Measurements from ENCODE around the gene ABCA7. TPM values are rescaled to one million over a fixed set of nuclear protein-coding genes. Genes with fewer than 3 reads are reported as not detected.

Gene ABCA7, protein sequence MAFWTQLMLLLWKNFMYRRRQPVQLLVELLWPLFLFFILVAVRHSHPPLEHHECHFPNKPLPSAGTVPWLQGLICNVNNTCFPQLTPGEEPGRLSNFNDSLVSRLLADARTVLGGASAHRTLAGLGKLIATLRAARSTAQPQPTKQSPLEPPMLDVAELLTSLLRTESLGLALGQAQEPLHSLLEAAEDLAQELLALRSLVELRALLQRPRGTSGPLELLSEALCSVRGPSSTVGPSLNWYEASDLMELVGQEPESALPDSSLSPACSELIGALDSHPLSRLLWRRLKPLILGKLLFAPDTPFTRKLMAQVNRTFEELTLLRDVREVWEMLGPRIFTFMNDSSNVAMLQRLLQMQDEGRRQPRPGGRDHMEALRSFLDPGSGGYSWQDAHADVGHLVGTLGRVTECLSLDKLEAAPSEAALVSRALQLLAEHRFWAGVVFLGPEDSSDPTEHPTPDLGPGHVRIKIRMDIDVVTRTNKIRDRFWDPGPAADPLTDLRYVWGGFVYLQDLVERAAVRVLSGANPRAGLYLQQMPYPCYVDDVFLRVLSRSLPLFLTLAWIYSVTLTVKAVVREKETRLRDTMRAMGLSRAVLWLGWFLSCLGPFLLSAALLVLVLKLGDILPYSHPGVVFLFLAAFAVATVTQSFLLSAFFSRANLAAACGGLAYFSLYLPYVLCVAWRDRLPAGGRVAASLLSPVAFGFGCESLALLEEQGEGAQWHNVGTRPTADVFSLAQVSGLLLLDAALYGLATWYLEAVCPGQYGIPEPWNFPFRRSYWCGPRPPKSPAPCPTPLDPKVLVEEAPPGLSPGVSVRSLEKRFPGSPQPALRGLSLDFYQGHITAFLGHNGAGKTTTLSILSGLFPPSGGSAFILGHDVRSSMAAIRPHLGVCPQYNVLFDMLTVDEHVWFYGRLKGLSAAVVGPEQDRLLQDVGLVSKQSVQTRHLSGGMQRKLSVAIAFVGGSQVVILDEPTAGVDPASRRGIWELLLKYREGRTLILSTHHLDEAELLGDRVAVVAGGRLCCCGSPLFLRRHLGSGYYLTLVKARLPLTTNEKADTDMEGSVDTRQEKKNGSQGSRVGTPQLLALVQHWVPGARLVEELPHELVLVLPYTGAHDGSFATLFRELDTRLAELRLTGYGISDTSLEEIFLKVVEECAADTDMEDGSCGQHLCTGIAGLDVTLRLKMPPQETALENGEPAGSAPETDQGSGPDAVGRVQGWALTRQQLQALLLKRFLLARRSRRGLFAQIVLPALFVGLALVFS (N-terminal part only)
- 0.82 and 3.9 TPM in 2 replicates for total RNA-seq (2014; rRNA removed; shearing (Covaris generic))

DNA sequence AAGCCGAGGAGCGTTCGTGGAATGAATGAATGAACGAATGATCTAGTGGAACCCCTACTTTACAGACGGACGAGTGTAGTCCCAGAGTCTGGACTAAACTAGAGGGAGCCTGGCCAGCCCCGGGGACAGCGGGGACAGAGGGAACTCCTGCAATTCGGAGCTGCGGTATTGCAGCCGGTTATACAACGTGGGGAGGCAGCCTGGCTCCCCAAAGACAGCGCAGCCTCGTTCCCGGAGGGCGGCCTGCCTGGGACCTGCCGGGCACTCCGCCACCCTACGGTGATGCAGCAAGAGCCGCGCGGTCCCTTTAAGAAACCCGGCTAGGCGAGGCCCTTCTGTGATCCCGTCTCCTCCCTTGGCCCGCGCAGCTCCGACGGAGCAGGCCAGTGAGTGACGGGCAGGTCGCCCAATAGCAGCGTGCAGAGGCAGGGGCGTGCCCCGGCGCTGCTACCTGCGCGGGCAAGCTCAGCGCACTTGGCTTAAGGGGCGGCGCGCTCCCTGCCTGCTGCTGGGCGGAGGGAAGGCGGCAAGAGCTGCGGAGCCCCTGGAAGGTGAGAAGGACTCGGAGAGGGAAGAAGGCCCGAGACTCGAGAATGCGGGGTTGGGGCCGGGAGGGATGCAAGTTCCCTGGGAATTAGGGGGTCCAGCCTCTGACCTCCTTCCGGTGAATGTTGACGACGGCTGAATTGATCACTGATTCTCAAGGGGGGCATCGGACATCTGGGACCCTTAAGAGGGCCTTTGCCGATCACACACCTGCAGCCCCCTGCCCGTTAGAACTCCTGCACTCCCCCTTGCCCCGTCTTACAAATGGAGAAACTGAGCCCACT lies at the start of gene ABCA7:
Gene ABCA7, plus strand, starts transcription at position 462 of the 830 bp plus-strand sequence. CDS start 1,255 bp downstream, outside the sequence.
- peak; percentile 97 to 99 for DNase-seq (ENCODE audit: low read depth in 1 of 2, low spot score in 2 of 2)
- Histone ChIP-seq H3K9me3 (replicated peaks) (no peaks in the 10 kb centered on the region), H3K36me3 (peaks cover 47% of the 10 kb centered on the region), H3K4me1 (replicated peaks) (peaks cover 48% of the 10 kb centered on the region), H3K4me3 (peak within 1 kb of the TSS; percentile 30), H3K27me3 (replicated peaks) (no peaks in the 10 kb centered on the region), H3K27ac (no peak within 1 kb of the TSS)

DNA sequence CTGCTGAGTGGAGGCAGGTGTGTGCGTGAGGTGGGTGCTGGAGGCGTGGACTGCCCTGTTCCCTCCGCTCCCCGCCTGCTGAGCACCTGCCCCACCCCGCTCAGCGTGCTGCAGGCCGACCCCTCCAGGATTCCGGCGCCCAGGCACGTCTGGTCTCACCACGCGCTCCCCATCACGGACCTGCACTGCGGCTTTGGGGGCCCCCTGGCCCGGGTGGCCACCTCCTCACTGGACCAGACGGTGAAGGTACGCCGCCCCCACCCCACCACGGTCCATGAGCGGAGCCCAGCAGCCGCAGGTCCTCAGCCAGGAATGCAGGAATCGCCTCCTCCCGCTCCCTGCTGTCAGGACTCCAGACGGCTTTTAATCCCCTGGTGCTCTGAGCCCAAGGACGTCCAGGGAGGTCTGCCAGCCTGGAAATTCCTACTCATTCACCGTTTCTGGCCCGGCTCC lies 49.8 kb upstream of the ABCA7 start:
- Histone ChIP-seq H3K36me3 (peaks cover 71% of the 10 kb centered on the region), H3K27me3 (replicated peaks) (no peaks in the 10 kb centered on the region), H3K4me3 (no peak overlapping the region), H3K4me1 (replicated peaks) (peaks cover 3% of the 10 kb centered on the region; the same call in 1 of the 2 replicates), H3K9me3 (replicated peaks) (no peaks in the 10 kb centered on the region), H3K27ac (no peak overlapping the region)
- DNase-seq (ENCODE audit: low read depth in 1 of 2, low spot score in 2 of 2): no peak

- no peak for DNase-seq (ENCODE audit: low read depth in 1 of 2, low spot score in 2 of 2)
- H3K4me1 ChIP-seq (replicated peaks): no peaks in the 10 kb centered on the region
- no peak overlapping the region for H3K4me3 ChIP-seq
- H3K36me3 ChIP-seq: peaks cover 70% of the 10 kb centered on the region
- peaks cover 3% of the 10 kb centered on the region for H3K27me3 ChIP-seq (replicated peaks)
- no peak overlapping the region for H3K27ac ChIP-seq
- H3K9me3 ChIP-seq (replicated peaks): no peaks in the 10 kb centered on the region; the same call in 1 of the 2 replicates
Measured at GRCh38 chr19:990746-991145, 49.2 kb upstream of the ABCA7 start.

- DNase-seq (ENCODE audit: low read depth in 1 of 2, low spot score in 2 of 2): peak in 1 of 2 experiments; percentile 68
- Histone ChIP-seq H3K27me3 (replicated peaks) (peaks cover 9% of the 10 kb centered on the region), H3K36me3 (peaks cover 64% of the 10 kb centered on the region), H3K9me3 (replicated peaks) (no peaks in the 10 kb centered on the region; the same call in 1 of the 2 replicates), H3K4me1 (replicated peaks) (peaks cover 5% of the 10 kb centered on the region), H3K4me3 (no peak overlapping the region), H3K27ac (no peak overlapping the region)
Measured at GRCh38 chr19:991174-991931, 48.6 kb upstream of the ABCA7 start.

GRCh38 chr19:991932-992669 lies 47.8 kb upstream of the ABCA7 start:
- Histone ChIP-seq H3K27me3 (replicated peaks) (peaks cover 17% of the 10 kb centered on the region), H3K27ac (no peak overlapping the region), H3K4me3 (no peak overlapping the region), H3K9me3 (replicated peaks) (peaks cover 3% of the 10 kb centered on the region; the same call in 1 of the 2 replicates), H3K4me1 (replicated peaks) (peaks cover 7% of the 10 kb centered on the region), H3K36me3 (peaks cover 57% of the 10 kb centered on the region)
- DNase-seq (ENCODE audit: low read depth in 1 of 2, low spot score in 2 of 2): no peak

- peaks cover 7% of the 10 kb centered on the region for H3K4me1 ChIP-seq (replicated peaks)
- peaks cover 22% of the 10 kb centered on the region for H3K27me3 ChIP-seq (replicated peaks)
- no peak overlapping the region for H3K27ac ChIP-seq
- no peak for DNase-seq (ENCODE audit: low read depth in 1 of 2, low spot score in 2 of 2)
- no peak overlapping the region for H3K4me3 ChIP-seq
- peaks cover 3% of the 10 kb centered on the region; the same call in 1 of the 2 replicates for H3K9me3 ChIP-seq (replicated peaks)
- H3K36me3 ChIP-seq: peaks cover 53% of the 10 kb centered on the region
Measured at GRCh38 chr19:992670-993055, 47.2 kb upstream of the ABCA7 start.

DNA sequence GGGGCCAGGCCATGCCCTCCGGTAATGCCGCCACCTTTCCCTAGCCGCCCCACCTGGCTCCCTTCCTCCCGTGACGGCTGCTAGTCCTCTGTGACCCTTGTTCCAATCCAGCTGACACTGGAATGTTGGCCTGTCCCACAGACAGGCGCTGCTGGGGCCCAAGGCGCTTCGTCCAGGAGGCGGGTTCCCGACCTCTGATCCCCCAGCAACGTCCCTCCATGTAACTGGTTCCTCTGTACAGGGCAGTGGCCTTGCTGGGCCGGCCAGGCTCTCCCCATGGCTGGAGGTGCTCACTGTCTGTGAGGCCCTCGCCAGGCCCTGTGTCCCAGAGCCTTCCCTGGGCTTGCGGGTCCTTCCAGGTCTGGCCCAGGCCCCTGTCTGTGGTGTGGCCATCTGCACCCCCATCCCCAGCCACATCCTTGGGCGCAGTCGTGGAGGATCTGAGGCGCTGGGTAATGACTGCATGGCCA lies 46.5 kb upstream of the ABCA7 start:
- Histone ChIP-seq H3K27me3 (replicated peaks) (peaks cover 30% of the 10 kb centered on the region), H3K36me3 (peaks cover 47% of the 10 kb centered on the region), H3K27ac (no peak overlapping the region), H3K4me1 (replicated peaks) (peaks cover 7% of the 10 kb centered on the region), H3K9me3 (replicated peaks) (peaks cover 3% of the 10 kb centered on the region; the same call in 1 of the 2 replicates), H3K4me3 (no peak overlapping the region)
- no peak for DNase-seq (ENCODE audit: low read depth in 1 of 2, low spot score in 2 of 2)

DNA sequence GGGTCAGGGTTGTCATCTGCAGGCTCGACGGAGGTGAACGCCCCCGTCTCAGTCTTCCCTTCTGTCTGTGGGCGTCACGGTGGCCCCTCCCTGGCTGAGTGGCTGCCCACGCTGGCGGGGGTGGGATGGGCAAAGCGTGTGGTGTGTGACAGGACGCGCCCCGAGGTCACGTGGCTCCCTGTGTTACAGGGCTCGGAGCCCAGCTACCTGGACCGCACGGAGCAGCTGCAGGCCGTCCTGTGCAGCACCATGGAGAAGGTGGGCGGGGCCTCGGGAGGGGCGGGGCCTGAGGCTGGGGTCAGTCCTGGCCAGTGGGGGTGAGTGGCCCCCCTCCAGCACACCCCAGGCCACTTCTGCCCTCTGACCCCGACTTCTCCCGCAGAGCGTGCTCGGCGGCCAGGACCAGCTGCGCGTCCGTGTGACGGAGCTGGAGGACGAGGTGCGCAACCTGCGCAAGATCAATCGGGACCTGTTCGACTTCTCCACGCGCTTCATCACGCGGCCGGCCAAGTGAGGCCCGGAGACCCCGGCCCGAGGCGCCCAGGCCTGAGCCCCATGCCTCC lies 46.0 kb upstream of the ABCA7 start:
- Histone ChIP-seq H3K9me3 (replicated peaks) (peaks cover 3% of the 10 kb centered on the region; the same call in 1 of the 2 replicates), H3K36me3 (peaks cover 44% of the 10 kb centered on the region), H3K4me3 (no peak overlapping the region), H3K4me1 (replicated peaks) (peaks cover 7% of the 10 kb centered on the region), H3K27ac (no peak overlapping the region), H3K27me3 (replicated peaks) (peaks cover 35% of the 10 kb centered on the region)
- DNase-seq (ENCODE audit: low read depth in 1 of 2, low spot score in 2 of 2): no peak

- Histone ChIP-seq H3K9me3 (replicated peaks) (peaks cover 3% of the 10 kb centered on the region; the same call in 1 of the 2 replicates), H3K4me3 (no peak overlapping the region), H3K27ac (no peak overlapping the region), H3K27me3 (replicated peaks) (peaks cover 41% of the 10 kb centered on the region), H3K36me3 (peaks cover 41% of the 10 kb centered on the region), H3K4me1 (replicated peaks) (peaks cover 7% of the 10 kb centered on the region)
- DNase-seq (ENCODE audit: low read depth in 1 of 2, low spot score in 2 of 2): no peak
Measured at GRCh38 chr19:994516-994915, 45.4 kb upstream of the ABCA7 start.

DNA sequence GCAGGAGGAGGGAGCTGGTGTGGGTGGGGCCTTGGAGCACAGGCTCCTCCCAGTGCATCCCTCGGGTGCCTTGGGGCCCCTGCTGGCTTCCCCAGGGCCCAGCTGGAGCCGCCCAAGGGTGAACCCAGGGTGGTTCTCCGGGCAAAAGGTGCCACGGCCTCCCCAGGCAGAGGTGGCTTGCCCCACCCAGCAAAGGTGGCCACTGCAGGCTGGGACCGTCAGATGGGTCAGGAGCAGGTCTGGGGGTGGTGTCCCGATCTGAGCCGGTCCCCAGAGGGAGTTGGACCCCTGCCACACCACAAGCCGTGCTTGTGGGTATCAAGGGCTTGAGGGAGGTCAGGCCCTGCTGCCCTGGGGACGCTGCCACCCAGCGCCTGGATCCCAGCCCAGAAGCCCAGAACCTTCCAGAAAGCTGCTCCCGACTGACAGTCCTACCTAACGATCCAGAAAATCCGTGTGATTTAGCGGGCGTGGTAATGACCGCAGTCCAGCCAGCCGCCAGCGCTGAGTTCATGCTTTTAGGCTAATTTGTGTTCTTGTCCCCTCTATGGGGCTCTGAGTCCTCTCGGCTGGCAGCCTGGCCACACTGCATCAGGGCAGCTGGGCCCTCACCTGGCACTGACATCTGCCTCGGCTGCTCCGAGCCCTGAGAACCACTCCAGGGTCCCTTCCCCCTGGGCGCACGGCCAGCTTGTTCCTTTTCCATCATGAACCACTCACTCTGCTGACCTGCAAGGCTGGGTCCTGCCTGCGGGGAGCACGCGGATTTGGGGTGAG lies 44.7 kb upstream of the ABCA7 start:
- Histone ChIP-seq H3K4me1 (replicated peaks) (peaks cover 11% of the 10 kb centered on the region), H3K9me3 (replicated peaks) (peaks cover 3% of the 10 kb centered on the region; the same call in 1 of the 2 replicates), H3K27ac (no peak overlapping the region), H3K36me3 (peaks cover 34% of the 10 kb centered on the region), H3K27me3 (replicated peaks) (peaks cover 48% of the 10 kb centered on the region), H3K4me3 (no peak overlapping the region)
- no peak for DNase-seq (ENCODE audit: low read depth in 1 of 2, low spot score in 2 of 2)

All from SJSA1 (cell line).